HPDE6-E6E7 (cell line): ENCODE results near the gene SH3GL2.

Source experiments
- DNase-seq: peaks from one replicate; pipeline ENCODE4 v3.0.0; 2011; ENCODE audit warnings: missing footprints; ENCODE audit errors: extremely low spot score

Gene SH3GL2

DNA sequence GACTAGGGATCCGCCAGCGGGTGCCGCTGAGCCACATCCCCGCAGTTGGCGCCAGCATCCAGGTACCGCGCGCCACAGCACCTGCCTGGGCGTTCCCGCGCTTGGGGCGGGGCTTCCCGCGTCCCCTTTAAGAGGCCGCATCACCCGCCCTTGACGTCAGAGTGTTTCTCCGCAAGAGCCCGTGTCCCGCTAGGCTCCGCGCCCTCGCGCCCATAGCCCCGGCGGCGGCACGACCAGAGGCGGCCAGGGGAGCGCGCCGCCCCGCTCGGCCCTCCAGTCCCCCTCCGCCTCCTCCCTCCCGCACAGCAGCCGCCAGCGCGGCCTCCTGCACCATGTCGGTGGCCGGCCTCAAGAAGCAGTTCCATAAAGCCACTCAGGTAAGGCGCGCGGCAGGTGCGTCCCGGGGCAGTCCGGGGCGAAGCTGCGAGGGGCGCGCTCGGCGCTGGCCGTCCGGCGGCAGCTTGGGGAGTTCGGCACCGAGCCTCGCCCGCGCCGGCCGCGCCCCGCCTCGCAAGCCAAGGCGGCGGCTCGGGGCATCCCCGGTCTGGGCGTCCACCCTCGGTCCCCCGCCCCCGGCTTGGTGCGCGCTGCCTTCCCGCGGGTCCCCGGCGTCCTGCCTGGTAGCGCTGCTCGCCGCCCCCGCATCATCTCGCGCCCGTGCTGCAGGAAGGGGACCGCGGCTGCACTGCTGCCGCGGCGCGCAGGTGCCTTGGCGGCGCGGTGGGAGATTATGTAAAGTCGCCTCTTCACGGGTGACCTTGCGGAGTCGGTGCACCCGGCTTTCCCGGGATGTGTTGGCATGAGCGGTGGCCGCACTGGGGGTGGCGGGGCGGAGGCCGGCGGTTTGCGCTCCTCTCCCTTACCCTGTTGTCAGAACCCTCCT lies at the start of gene SH3GL2:
Gene SH3GL2 (plus strand): TSS at position 156 of the 883 bp plus-strand sequence.
- peak; percentile 16 for DNase-seq

DNA sequence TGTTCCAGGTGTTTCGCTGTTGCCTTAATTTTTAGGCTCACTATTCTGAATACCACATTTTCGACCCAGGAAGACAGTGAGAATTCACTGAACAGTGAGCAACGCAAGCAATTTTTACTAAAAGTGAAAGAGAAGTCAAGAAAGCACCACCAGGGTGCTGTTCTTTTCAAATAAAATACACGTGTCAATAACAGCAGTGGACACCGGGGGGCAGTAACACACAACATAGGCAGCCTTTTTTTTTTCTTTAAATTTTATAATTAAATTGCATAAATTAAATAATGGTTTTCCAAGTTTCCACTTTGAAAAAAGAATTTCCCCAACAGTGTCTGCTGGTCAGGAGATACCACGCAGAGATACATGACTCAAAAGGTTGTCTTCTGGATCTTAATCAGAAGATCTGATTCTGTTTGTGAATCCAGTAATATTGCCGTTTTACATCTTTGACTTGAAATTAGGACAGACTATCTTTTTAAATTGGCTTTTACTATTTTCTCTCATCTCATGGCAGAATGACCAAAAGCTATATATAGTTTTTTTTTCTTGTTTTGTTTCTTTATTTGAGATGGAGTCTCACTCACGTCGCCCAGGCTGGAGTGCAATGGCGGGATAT lies 47.1 kb upstream of the SH3GL2 start:
- DNase-seq = peak; percentile 19

DNA sequence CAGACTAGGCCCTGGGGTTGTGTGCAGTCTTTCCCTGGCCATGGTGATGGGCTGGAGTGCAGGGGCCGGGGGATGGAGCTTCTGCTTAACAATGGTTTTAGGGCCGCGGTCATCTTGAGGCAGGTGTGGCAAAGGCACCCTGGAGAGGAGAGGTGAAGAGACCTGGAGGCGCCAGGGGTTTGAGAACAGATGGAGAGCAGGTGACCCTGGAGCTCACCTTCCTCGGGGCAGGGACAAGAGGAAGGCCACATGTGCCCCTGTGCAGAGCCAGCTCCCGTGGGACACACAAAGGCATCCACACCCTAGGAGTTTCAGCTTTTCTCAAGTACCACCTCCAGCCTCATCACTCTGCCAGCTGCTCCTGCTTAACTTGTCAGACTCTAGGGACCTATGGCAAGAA lies 46.4 kb upstream of the SH3GL2 start:
- DNase-seq = no peak

DNA sequence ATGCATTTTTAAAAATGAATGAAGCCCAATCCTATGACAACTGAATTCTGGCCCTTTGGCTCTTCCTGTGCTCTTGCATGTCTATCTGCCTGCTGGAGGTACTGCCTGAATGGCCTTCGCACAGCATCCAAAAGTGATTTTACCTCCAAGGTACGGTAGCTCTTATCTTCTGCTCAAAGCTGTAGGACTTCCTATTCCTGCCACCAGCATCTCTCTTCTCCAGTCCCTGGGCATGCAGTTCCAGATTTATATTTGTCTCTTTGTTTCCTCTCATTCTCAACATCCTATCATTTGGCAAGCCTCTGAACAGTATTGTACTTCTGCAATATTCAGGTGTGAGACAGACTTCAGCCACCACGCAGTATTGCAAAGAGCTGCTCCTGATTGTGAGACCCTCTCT lies 43.7 kb upstream of the SH3GL2 start:
- no peak for DNase-seq

DNA sequence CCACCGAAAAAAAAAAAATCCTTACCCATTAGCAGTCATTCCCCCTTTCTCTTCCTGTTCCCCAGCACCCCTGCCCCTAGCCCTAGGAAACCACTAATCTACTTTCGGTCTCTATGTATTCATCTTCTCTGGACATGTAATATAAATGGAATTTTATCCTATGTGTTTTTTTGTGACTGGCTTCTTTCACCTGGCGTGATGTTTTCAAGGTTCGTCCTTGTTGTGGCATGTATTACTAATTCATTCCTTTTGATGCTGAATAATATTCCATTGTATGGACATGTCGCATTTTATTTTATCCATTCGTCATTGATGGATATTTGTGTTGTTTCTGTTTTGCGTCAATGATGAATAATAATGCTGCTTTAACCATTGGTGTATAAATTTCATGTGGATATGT lies 42.8 kb upstream of the SH3GL2 start:
- no peak for DNase-seq

DNA sequence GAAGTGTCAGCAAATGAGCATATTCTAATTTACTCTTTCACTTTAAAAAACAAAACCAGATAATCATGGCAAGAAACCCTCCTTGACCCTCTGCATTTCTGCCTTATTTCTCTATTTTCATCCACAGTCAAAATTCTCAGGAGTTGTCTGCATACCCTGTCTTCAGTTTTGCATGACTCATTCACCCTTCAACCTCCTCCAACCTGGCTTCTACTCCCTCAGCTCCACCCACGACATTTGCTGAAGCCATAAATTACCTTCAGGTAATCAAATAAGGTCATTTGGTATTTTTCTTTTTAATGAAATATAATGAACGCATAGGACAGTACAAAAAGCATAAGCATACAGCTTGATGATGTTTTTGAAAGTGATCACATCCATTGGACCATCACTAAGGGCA lies 27.8 kb upstream of the SH3GL2 start:
- no peak for DNase-seq

DNA sequence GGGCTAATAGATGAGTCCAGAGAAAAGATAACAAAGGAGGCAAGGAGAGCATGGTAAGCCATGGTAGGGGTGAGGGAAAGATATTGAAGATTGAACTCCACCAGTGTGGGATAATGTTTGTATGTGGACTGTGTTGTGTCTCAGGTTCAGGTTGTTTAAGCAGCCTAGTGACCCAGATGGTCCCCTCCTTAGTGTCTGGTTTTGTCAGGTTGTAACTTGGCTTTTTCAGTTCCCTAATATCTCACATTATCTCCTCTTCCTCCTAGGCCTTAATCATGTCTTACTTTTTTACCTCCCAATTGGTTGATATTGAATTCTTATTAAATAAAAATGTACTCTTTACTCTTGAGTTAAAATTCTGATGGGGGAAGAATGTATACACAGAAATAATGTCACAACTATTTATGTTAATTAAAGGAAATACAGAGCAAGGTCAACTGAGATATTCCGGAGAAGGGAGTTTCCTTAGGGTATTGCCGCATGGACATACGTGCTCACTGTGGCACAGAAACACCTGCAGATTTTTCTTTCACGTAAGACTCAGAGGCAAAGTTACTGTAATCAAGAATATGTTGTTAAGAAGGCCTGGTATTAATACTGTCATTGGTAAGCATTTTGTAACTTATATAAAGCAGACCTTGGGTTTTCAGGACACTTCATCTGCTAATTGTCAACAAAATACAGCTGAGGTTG lies 23.4 kb upstream of the SH3GL2 start:
- no peak for DNase-seq

DNA sequence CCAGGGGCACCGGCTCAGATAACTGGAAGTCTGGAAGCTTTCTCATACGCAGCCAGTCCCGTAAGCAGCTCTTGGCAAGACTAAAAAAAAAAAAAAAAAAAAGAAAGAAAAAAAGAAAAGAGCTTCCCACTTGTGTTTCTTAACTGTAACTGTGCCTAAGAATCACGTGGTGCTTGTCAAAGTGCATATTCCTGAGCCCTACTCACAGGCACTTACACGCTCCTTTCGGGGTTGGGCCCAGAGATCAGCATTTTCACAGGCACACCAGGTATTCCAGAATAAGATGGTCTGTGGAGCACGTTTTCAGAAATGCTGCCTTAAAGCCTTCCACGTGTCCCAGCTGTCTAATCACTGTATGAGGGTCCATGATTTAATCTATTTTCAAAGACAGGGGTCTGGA lies 22.6 kb upstream of the SH3GL2 start:
- no peak for DNase-seq

DNA sequence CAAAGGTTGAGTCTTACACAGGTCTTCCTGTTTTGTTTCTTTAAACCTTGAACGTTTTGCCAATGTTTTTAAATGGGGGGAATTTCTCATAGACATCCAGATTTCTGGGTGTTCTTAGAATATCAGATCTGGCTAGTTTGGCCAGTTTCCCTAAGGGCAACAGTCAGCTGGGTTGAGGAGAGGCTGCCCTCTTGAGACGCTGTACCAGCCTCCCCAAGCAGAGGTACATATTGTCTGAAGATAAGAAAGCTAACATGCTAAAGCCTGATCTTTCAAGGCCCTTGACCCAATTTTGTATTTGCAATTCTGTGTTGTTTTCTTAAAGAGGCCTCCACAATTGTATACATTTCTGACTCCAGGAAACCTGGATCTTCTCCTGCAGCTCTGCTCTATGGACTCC lies 21.9 kb upstream of the SH3GL2 start:
- no peak for DNase-seq

DNA sequence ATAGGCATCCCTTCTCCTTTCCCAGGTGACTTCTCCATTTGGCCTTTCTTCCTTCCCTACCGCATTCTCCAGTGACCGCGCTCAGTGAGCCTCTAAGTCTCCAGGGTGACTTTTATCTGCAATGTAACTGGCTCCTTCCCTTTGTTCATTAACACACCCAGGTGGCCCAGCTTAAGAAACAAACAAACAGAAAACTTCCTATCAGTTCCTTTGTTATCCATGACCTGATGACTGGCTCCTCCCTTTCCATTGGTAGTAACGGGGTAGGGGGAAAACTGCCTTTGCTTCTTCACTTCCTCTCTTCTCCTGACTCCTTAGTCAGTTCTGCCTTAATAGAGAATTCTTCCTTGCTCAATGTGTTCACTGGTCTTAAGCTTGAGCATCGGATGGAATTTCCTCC lies 7.0 kb upstream of the SH3GL2 start:
- DNase-seq = no peak

DNA sequence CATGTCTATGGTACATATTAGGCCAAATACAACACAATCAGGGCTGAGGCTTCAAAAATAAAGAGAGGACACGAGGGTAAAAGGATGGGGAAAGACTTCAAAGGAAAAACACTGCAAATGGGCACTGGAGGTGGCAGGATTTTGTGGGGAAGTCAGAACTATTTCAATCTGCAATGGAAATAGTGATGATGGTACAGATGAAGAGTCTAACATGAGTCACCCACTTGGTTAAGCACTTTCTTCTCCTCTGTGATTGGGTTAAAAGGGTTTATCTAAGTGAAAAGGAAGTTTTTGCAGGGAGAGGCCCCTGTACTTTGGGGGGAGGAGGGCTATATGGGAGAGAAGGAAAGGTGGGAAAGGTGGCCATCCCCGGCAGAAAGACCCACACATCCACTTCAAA lies 4.5 kb upstream of the SH3GL2 start:
- no peak for DNase-seq

DNA sequence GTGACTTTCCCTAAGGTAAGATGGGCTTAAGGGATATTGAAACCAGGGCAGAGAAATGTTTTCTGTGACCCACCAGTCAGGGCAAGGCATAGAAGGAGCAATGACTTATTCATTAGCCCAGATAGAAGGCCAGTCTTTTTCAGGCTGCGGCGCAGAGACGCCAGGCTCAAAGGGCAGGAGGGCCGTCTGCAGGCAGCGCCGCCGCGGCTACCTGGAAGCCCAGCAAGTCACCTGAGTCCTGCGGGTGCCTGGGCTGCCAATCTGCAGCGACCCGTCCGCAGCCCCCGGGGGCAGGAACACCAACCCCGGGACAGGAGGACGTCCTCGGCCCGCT lies 322 bp upstream of the SH3GL2 start:
- DNase-seq = no peak

DNA sequence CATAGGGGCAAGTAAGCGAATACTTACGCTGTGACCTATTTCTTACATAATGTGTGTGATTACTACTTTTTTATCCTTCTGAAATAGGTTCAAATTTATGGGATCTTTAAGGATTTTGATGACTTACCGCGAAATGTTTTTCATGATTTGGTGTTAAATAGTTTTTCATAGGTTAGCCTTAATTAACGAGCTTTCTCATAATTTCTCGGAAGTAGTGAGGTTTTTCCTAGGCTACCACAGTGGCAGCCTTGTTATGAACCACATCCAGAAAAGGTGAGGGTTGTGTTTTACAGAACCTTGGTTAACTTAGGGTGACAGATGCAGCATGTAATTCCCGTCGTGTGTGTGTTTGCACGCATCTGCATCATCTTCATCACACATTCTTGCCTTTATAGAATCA lies 1.3 kb downstream of the SH3GL2 start:
- DNase-seq = no peak

DNA sequence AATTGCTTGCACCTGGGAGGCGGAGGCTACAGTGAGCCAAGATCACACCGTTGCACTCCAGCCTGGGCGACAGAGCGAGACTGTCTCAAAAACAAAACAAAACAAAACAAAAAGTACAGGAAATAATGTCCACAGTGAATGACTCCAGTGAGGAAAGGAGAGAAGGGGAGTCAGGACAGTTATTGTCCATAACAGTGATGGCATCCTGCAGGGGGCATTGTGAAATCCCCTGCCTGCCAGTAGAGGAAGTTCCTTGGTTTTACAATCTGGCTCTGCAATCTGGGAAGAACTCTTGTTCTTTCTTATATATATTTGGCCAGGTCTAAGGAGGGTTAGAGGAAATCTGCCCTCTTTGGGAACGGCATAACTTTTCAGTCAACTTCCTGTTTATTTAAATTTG lies 8.2 kb downstream of the SH3GL2 start:
- no peak for DNase-seq

DNA sequence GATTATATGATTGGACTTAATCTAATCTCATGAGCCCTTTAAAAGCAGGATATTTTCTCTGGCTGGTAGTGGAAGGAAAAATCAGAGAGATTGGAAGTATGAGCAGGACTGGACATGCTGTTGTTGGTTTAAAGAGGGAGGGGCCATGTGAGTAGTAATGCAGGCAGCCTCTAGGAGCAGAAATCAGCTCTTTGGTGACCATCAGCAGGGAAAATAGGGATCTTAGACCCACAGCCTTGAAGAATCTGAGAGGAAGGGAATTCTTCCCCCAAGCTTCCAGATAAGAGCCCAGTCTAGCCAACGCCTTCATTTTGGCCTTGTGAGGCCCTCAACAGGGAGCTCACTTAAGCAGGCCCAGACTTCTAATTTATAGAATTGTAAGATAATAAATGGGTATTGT lies 9.5 kb downstream of the SH3GL2 start:
- DNase-seq = no peak

DNA sequence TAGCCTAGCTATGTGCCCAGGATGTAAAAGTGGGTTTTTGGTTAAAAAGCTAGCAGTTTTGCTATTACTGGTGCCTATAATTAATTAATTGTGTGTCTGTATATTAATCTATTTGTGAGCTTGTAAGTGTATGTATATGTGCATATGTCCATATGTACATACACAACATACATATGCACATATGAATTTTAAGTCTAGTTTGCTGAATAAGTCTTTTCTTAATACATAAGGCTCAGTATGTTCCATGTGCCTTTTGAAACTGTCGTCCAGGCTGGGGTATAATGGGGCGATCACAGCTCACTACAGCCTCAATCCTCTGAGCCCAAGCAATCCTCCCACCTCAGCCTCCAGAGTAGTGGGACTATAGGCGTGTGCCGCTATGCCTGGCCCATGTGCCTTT lies 10.1 kb downstream of the SH3GL2 start:
- no peak for DNase-seq

DNA sequence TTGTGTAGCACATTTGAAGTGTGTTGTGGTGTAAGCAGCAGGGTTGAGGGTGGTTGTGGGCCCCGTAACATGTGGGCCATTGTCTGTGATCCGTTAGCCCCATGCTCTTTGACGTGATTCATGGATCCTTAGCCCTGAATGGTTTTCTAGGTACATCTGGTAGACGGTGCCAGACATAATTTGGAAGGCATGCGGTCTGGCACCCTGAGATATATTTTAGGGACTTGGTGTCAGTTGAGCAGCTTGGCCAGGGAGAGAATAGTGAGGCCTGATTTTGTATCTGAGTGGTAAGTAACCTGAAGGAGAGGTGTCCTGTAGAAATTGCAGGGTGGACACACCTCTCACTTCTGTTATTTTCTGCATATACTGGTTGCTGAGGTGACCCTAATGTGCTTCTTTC lies 10.9 kb downstream of the SH3GL2 start:
- DNase-seq = no peak

DNA sequence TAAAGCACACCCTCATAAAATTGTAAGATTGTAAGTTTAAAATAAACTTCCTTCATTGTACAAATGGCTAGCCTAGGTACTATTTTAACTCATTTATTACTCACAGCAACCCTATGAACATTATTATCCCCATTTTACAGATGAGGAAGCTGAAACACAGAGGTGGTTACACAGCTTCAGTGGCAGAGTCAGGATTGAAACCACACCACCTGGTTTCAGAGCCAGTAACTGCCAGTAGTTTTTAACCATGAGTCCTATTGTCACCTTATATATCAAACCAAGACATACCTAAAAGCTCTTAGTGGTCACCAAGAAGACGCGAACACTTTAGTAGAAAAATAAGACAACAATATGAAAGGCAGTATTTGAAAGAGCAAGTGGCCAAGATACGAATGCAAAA lies 16.1 kb downstream of the SH3GL2 start:
- DNase-seq = no peak

DNA sequence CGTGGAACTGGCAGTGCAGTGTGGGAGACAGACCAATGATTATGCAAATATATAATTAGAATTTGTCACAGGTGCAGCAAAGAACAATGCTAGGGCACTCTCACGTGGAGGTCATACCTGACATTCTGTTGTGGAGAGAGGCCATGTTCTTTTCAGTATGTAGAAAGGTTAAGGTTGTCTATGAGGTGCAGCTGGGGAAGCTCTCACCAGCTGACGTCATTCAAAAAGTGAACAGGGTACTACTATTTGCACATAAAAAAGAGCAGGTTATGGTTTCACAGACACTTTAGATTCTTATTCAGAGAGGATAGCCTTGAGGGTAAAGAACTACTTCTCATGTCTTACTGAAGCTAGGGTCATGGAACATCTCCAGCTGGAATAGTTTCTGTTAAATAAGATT lies 19.1 kb downstream of the SH3GL2 start:
- DNase-seq = no peak

DNA sequence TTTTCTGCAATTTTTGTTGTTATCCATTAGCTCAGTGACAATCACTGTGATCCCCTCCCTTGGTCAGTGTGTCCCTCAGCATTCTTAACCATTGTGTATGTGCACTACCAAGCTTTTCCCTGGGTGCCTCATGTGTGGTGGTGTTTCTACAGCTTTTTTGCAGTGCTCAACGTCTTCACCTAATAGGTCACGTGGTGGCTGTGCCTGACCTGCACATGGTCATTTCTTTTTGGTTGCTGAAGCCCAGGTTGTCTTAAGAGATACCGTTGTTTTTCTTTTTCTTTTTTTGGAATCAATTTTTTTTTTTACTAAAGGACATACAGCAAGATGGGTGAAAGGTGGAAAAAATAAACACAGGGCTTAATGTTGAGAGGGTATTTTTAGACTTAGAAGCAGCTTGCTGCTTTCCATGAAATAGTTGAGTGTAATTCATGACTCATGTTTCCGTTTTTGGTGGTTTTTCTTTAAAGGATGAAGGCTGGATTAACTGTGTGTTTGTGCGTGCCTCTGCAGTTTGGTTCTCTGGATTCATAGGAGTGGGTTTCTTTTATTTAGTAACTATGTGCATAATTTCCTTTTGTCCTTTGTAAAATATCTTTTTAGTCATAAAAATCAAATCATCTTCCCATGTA lies 22.2 kb downstream of the SH3GL2 start:
- no peak for DNase-seq

DNA sequence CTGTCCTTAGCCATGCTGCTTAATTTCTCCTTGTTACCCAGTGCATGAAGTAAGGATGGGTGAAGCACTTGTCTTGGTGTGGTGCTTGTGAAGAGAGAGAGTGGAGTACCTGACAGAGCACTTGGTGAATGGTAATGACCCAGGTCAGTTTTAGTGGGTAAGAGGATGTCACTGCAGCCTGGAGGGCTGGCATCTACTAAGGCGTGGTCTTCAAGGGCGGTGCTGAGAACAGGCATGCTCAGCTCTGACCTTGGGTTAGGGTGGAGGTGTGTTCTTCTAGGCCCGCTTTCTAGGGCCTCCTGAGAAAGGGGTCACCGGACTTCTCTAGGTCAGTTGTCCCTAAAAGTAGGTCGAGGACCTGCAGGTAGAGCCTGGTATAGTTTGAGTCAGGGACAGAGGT lies 25.7 kb downstream of the SH3GL2 start:
- DNase-seq = no peak

DNA sequence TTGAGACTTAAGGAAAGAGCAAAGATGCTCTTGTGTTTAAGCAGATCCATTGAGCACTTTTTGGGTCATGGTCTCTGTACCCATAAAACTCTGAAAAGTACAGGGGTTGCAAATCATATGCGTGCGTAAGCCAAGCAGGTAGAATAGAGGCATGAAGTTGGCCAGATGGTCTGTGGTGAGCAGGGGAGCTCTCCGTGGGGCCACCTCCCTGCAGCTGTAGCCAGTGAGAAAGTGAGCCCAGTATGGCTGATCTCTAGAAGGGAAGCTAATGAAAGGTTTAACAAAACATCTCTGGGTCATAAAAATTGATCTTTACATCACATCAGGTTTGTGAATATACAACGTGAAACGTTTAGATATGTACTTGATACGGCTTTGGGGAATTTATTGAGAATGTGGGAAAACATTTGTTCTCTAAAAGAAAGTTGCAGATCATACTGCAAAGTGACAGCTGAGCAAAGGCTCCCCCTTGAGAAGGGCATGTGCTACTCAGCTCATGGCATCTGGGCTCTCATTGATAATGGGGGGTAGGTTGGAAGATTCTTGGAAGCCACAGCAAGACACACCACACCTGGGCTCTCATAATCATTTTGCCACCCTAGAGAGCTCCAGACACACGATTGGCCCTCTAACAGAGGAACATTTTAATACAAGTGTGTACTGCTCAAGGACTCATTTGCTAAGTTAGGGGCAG lies 30.6 kb downstream of the SH3GL2 start:
- no peak for DNase-seq
